GM21515 (cell line): ENCODE data around the gene STX3.
A peak's percentile ranks its signal among the peaks of the same experiment; 100 is the strongest.

Experiments
- ATAC-seq: cut with Tn5 transposase; IDR thresholded peaks from one replicate; pipeline ENCODE4 v1.9.1; 2021; ENCODE audit not compliant: unreplicated experiment

STX3 gene

GRCh38 chr11:59754859-59755700 is at the start of gene STX3:
Gene STX3, plus strand, starts transcription at chr11:59755376. Its CDS starts 230 bp downstream, at chr11:59755606.
- ATAC-seq: peak; percentile 74

- ATAC-seq: no peak
Measured at GRCh38 chr11:59706518-59707285, 48.5 kb upstream of the STX3 start.

GRCh38 chr11:59707371-59707770 is 47.8 kb upstream of the STX3 start:
- no peak for ATAC-seq

- ATAC-seq: no peak
Measured at GRCh38 chr11:59708537-59708936, 46.6 kb upstream of the STX3 start.

GRCh38 chr11:59710136-59710847 is 44.9 kb upstream of the STX3 start:
- ATAC-seq: no peak

- no peak for ATAC-seq
Measured at GRCh38 chr11:59713745-59714144, 41.4 kb upstream of the STX3 start, which contains the start of gene OR10V1. Gene OR10V1, minus strand, starts transcription at chr11:59713845. Its CDS starts 0 bp downstream, at chr11:59713845.

GRCh38 chr11:59716051-59716450 is 39.1 kb upstream of the STX3 start:
- no peak for ATAC-seq

GRCh38 chr11:59719556-59719955 is 35.6 kb upstream of the STX3 start:
- no peak for ATAC-seq

GRCh38 chr11:59724066-59724465 is 31.1 kb upstream of the STX3 start:
- ATAC-seq: no peak

GRCh38 chr11:59727426-59727825 is 27.8 kb upstream of the STX3 start:
- ATAC-seq: no peak

GRCh38 chr11:59728154-59728553 is 27.0 kb upstream of the STX3 start:
- no peak for ATAC-seq

- ATAC-seq: no peak
Measured at GRCh38 chr11:59728913-59729312, 26.3 kb upstream of the STX3 start.

GRCh38 chr11:59729834-59730233 is 25.3 kb upstream of the STX3 start:
- no peak for ATAC-seq

GRCh38 chr11:59730896-59731565 is 24.1 kb upstream of the STX3 start:
- ATAC-seq: no peak

GRCh38 chr11:59746111-59746510 is 9.1 kb upstream of the STX3 start:
- no peak for ATAC-seq

- peak; percentile 70 for ATAC-seq
Measured at GRCh38 chr11:59753650-59754493, 1.3 kb upstream of the STX3 start.

GRCh38 chr11:59754494-59754858 is 700 bp upstream of the STX3 start:
- peak; percentile 17 for ATAC-seq

- peak; percentile 14 for ATAC-seq
Measured at GRCh38 chr11:59755701-59756557, 753 bp downstream of the STX3 start.

- no peak for ATAC-seq
Measured at GRCh38 chr11:59756558-59756840, 1.3 kb downstream of the STX3 start.
